K562 (cell line): ENCODE results near the gene TRPM2. TPM values are rescaled to one million over a fixed set of nuclear protein-coding genes. Genes with fewer than 3 reads are reported as not detected.
A peak's percentile ranks its signal among the peaks of the same experiment; 100 is the strongest.

Experiments used
- ATAC-seq: fragments of 200-7000 bp; cut with Tn5 transposase; 3 replicates; pipeline ENCODE4 v1.9.1; 2020; ENCODE audit warnings: moderate library complexity
- BruUV-seq: library from RNA; stranded (reverse); fragments of 400-500 nt; replicated peaks from 2 replicates; lab custom pipeline; 2021; lab: Mats Ljungman, UMichigan
- CTCF ChIA-PET: fragments of 300-600 bp; formaldehyde crosslinking; extraction: SDS; loops from one replicate; lab custom pipeline; 2021; ENCODE audit warnings: low intra/inter-chr PET ratio; lab: Yijun Ruan, JAX
- POLR2A ChIA-PET: fragments of 300-600, 350-650 bp; sonication (Branson Sonifier 250); formaldehyde crosslinking; extraction: SDS; loops from one replicate; lab custom pipeline; 2021; ENCODE audit warnings: antibody characterized with exemption, inconsistent platforms; lab: Yijun Ruan, JAX
- DNase-seq, 4 experiments: peaks; one replicate each; pipeline versions ENCODE4 v3.0.0 to v3.0.0-alpha.2; 2011 to 2018; ENCODE audit warnings: low spot score in 3 of 4, mixed read lengths in 3 of 4; ENCODE audit errors: extremely low read depth in 1 of 4
- FAIRE-seq: peaks from 2 replicates; lab custom pipeline; 2011; peaks lifted over from hg19 to GRCh38; lab: Jason Lieb, UNC
- H2AFZ ChIP-seq: 2 replicates; pipeline ENCODE4 v1.6.0; 2011; ENCODE audit warnings: low read depth, low read length, control low read depth, inconsistent platforms
- H3K27ac ChIP-seq: fragments of 200-600 bp; 3 replicates; pipeline ENCODE4 v1.8.0; 2011; ENCODE audit warnings: low read depth, mild to moderate bottlenecking, control low read depth, inconsistent platforms, low read length, moderate library complexity, mixed read lengths; ENCODE audit errors: extremely low read depth
- H3K27me3 ChIP-seq, 2 experiments: fragments of 300-600 bp in 1 of 2; 2 replicates in 1 of 2; 3 replicates in 1 of 2; pipeline versions ENCODE4 v1.6.0 to v1.8.0; 2011; ENCODE audit warnings: inconsistent platforms in 2 of 2, low read length in 2 of 2, mild to moderate bottlenecking in 1 of 2, mixed read lengths in 1 of 2, moderate library complexity in 1 of 2; ENCODE audit not compliant: control insufficient read depth in 2 of 2, insufficient read depth in 2 of 2
- H3K36me3 ChIP-seq: fragments of 300-600 bp; 3 replicates; pipeline ENCODE4 v1.8.0; 2011; ENCODE audit warnings: mild to moderate bottlenecking, low read length, inconsistent platforms; ENCODE audit not compliant: control insufficient read depth, insufficient read depth
- H3K4me1 ChIP-seq, 2 experiments: fragments of 200-600 bp in 1 of 2; replicated peaks in 1 of 2; 2 replicates in 1 of 2; 3 replicates in 1 of 2; pipeline versions ENCODE4 v1.5.1 to v1.8.0; 2011; ENCODE audit warnings: inconsistent platforms in 2 of 2, low read length in 2 of 2, mild to moderate bottlenecking in 1 of 2, mixed read lengths in 1 of 2, moderate library complexity in 1 of 2; ENCODE audit not compliant: control insufficient read depth in 2 of 2, insufficient read depth in 2 of 2
- H3K4me2 ChIP-seq: 2 replicates; pipeline ENCODE4 v1.6.1; 2011; ENCODE audit warnings: low read length, control low read depth, inconsistent platforms, mixed read lengths; ENCODE audit not compliant: insufficient read depth
- H3K4me3 ChIP-seq: fragments of 200-600 bp; sonication (generic), shearing (Covaris generic); 2 replicates; pipeline ENCODE4 v1.5.1; 2016; ENCODE audit warnings: control low read depth, inconsistent platforms
- H3K79me2 ChIP-seq: fragments of 200-600 bp; 3 replicates; pipeline ENCODE4 v1.8.0; 2011; ENCODE audit warnings: low read length, inconsistent platforms; ENCODE audit not compliant: control insufficient read depth, insufficient read depth
- H3K9ac ChIP-seq, 2 experiments: 2 replicates each; pipeline versions ENCODE4 v1.6.0 to v1.6.1; 2011; ENCODE audit warnings: low read depth in 2 of 2, low read length in 2 of 2, control low read depth in 1 of 2, inconsistent platforms in 1 of 2, mild to moderate bottlenecking in 1 of 2, mixed read lengths in 1 of 2; ENCODE audit not compliant: insufficient read depth in 1 of 2
- H3K9me1 ChIP-seq: one replicate; pipeline ENCODE4 v1.6.0; 2011; ENCODE audit warnings: inconsistent platforms, mild to moderate bottlenecking, low read length, moderate library complexity; ENCODE audit not compliant: control insufficient read depth, insufficient read depth
- H3K9me3 ChIP-seq: replicated peaks from 2 replicates; pipeline ENCODE4 v1.5.1; 2011; ENCODE audit warnings: low read depth, low read length, inconsistent platforms; ENCODE audit not compliant: control insufficient read depth, insufficient read depth
- H4K20me1 ChIP-seq: replicated peaks from 2 replicates; pipeline ENCODE4 v1.6.1; 2011; ENCODE audit warnings: low read length, inconsistent platforms, mixed read lengths; ENCODE audit not compliant: control insufficient read depth, insufficient read depth
- CXXC5 ChIP-seq: fragments of 250-450 bp; sonication (Bioruptor Pico); IDR thresholded peaks from 2 replicates; pipeline ENCODE4 v1.8.0; 2022; ENCODE audit warnings: inconsistent platforms, mild to moderate bottlenecking, moderate library complexity
- DPF2 ChIP-seq: fragments of 450-650 bp; IDR thresholded peaks from 2 replicates; pipeline ENCODE4 v1.6.1; 2016
- ETV1 ChIP-seq: fragments of 450-650 bp; conservative IDR thresholded peaks from 2 replicates; pipeline ENCODE4 v1.6.1; 2016; ENCODE audit warnings: missing genetic modification characterization, control low read depth, low read depth, missing compliant biosample characterization
- FIP1L1 ChIP-seq: fragments of 200-400 bp; formaldehyde crosslinking; IDR thresholded peaks from 2 replicates; pipeline ENCODE4 v1.6.1; 2018; ENCODE audit warnings: mild to moderate bottlenecking, low read depth, low read length; ENCODE audit not compliant: poor library complexity, severe bottlenecking
- FOSL1 ChIP-seq: fragments of 200-800 bp; sonication (Bioruptor generic); conservative IDR thresholded peaks from 2 replicates; pipeline ENCODE4 v1.6.1; 2016; ENCODE audit warnings: missing genetic modification characterization, missing compliant biosample characterization
- HCFC1 ChIP-seq: IDR thresholded peaks from 2 replicates; pipeline ENCODE4 v1.6.1; 2012; ENCODE audit warnings: low read depth, low read length, improper control_type of control experiment
- HIVEP1 ChIP-seq: fragments of 250-450 bp; sonication (Bioruptor Pico); IDR thresholded peaks from 2 replicates; pipeline ENCODE4 v1.4.0; 2020; ENCODE audit warnings: mild to moderate bottlenecking
- HNRNPUL1 ChIP-seq: fragments of 200-400 bp; formaldehyde crosslinking; IDR thresholded peaks from 2 replicates; pipeline ENCODE4 v1.6.1; 2017; ENCODE audit warnings: low read length
- L3MBTL2 ChIP-seq: fragments of 450-650 bp; IDR thresholded peaks from 2 replicates; pipeline ENCODE4 v1.6.1; 2016; ENCODE audit warnings: mild to moderate bottlenecking, moderate library complexity
- NRF1 ChIP-seq, 2 experiments: fragments of 450-650 bp; IDR thresholded peaks in 1 of 2; conservative IDR thresholded peaks in 1 of 2; 2 replicates each; pipeline ENCODE4 v1.6.1; 2014; ENCODE audit warnings: mild to moderate bottlenecking in 2 of 2
- RBM17 ChIP-seq: fragments of 200-400 bp; formaldehyde crosslinking; IDR thresholded peaks from 2 replicates; pipeline ENCODE4 v1.6.1; 2017; ENCODE audit warnings: low read depth, mild to moderate bottlenecking, low read length, borderline replicate concordance
- ZBED1 ChIP-seq: IDR thresholded peaks from 2 replicates; pipeline ENCODE4 v1.6.1; 2014
- ZNF263 ChIP-seq: sonication (generic); formaldehyde crosslinking; IDR thresholded peaks from 2 replicates; pipeline ENCODE4 v1.8.0; 2022; ENCODE audit warnings: mild to moderate bottlenecking, missing genetic modification reagents, borderline replicate concordance
- ZNF436 ChIP-seq: fragments of 250-450, 450-650 bp; sonication (Bioruptor Pico); formaldehyde crosslinking; IDR thresholded peaks from 2 replicates; pipeline ENCODE4 v1.7.0; 2020; ENCODE audit warnings: mild to moderate bottlenecking
- ZNF512 ChIP-seq: IDR thresholded peaks from 2 replicates; pipeline ENCODE4 v1.6.1; 2016; ENCODE audit warnings: missing genetic modification characterization, missing compliant biosample characterization
- ZSCAN32 ChIP-seq: fragments of 450-650 bp; formaldehyde crosslinking; IDR thresholded peaks from 2 replicates; pipeline ENCODE4 v1.4.0; 2020; ENCODE audit warnings: mild to moderate bottlenecking, moderate library complexity
- ZZZ3 ChIP-seq: fragments of 450-650 bp; IDR thresholded peaks from 2 replicates; pipeline ENCODE4 v1.6.1; 2016; ENCODE audit warnings: antibody characterized with exemption, mild to moderate bottlenecking, moderate library complexity
- WGBS: fragments of 100-300 bp; shearing (Covaris generic); methylation state at CpG from one replicate; pipeline ENCODE4 v1.1.6; 2016; ENCODE audit warnings: low coverage, mixed read lengths; ENCODE audit not compliant: insufficient coverage; ENCODE audit errors: missing lambda C conversion rate; 5-methylcytosine and 5-hydroxymethylcytosine counted together
- in situ Hi-C: fragments of 300-500 bp; cut with MboI; formaldehyde crosslinking; loops from 4 replicates; pipeline ENCODE4 v1.15.0; 2018; ENCODE audit warnings: inconsistent platforms, mixed read lengths
- intact Hi-C: fragments of 100-400 bp; cut with micrococcal nuclease; formaldehyde crosslinking; loops from 2 replicates; pipeline ENCODE4 v1.14.2; 2022
- polyA plus RNA-seq, 8 experiments: library from polyadenylated mRNA; depleted of rRNA in 4 of 8; stranded (reverse) in 5 of 8; unstranded in 3 of 8; fragments of >200 nt; fragmentation: Nextera tagmentation in 2 of 8; fragmentation: Illumina TruSeq in 1 of 8; extraction: Ambion mirVana in 2 of 8; extraction: Trizol in 1 of 8; gene quantifications; 2 replicates each; pipeline versions ENCODE4 v1.2.1 to v1.2.3, GENCODE V29; 2011 to 2014; ENCODE audit warnings: inconsistent platforms in 1 of 8, missing spikeins in 1 of 8
- total RNA-seq, 7 experiments: library from RNA; depleted of rRNA in 6 of 7; stranded (reverse); fragments of >200 nt in 6 of 7; fragmentation: Illumina TruSeq in 2 of 7; extraction: Trizol in 2 of 7; gene quantifications; 2 replicates each; pipeline versions ENCODE4 v1.2.1 to v1.2.3, GENCODE V29; 2011 to 2021; ENCODE audit warnings: low replicate concordance in 1 of 7
- TF ChIP-seq, protein P1 (sequence below): fragments of 250-450 bp; sonication (Bioruptor Pico); IDR thresholded peaks from 2 replicates; pipeline ENCODE4 v1.8.0; 2022; ENCODE audit warnings: moderate library complexity, mild to moderate bottlenecking, inconsistent platforms
- TF ChIP-seq, protein P2 (sequence below): fragments of 200-800 bp; sonication (Bioruptor generic); IDR thresholded peaks from 2 replicates; pipeline ENCODE4 v1.6.1; 2017; ENCODE audit warnings: missing genetic modification characterization, missing compliant biosample characterization

Gene TRPM2
- total and polyA plus RNA-seq, 9 of the 15 experiments (the other 6 are each of a cell fraction or from before 2014, with no cell fraction given), result 0.33 to 2.1 (median 0.98) TPM; not detected in 2

GRCh38 chr21:44370027-44370735 lies 16.8 kb downstream of the TRPM2 start:
- in situ Hi-C loops (no loop called here), intact Hi-C loops (no loop called here)
- 7% methylated on average over 28 of the region's 29 CpGs for WGBS
- DNase-seq, result peak; percentile 50 to 75 (median 63)
- Histone ChIP-seq H3K9me3 (no peaks in the 10 kb centered on the region), H3K4me2 (no peak overlapping the region; the same call in 1 of the 2 replicates), H3K9ac (no peak overlapping the region; a peak in 1 of 4 replicates), H4K20me1 (no peaks in the 10 kb centered on the region; the same call in 1 of the 2 replicates), H3K79me2 (no peaks in the 10 kb centered on the region), H3K9me1 (no peaks in the 10 kb centered on the region), H3K4me1 (peaks cover 0 to 33% of the 10 kb centered on the region in 2 experiments; a peak in 4 of 5 replicates), H3K36me3 (no peaks in the 10 kb centered on the region), H3K27ac (no peak overlapping the region), H3K4me3 (no peak overlapping the region), H2AFZ (no peak overlapping the region), H3K27me3 (peaks cover 59 to 82% of the 10 kb centered on the region in 2 experiments)
- ChIA-PET CTCF (no interaction called here), POLR2A (interaction anchor here (1.0 kb wide), 1 partner anchor 80 kb away, joined by 3 read pairs; no protein-coding TSS in a partner anchor)
- FAIRE-seq, result peak; percentile 26
- ATAC-seq, result peak; percentile 81
- no TSS peak for BruUV-seq
- TF ChIP-seq ZNF512 (no peak), CXXC5 (0 out of 2 replicates have a peak, but pooled peaks have one; percentile 14), FIP1L1 (no peak), HIVEP1 (CRISPR knock-in tag) (no peak), ZZZ3 (no peak), NRF1 (conservative IDR thresholded peaks at IDR 0.05 in 1 of 2, IDR thresholded peaks at IDR 0.05 in 1 of 2) (0 out of 4 replicates have a peak, but pooled peaks of 1 of the 2 experiments have one; percentile 13), ZNF263 (CRISPR knock-in tag) (peak; percentile 40; the same call in 1 of the 2 replicates), ZBED1 (no peak), ZSCAN32 (CRISPR knock-in tag) (no peak), ZNF436 (CRISPR knock-in tag) (no peak), HCFC1 (no peak), HNRNPUL1 (no peak), DPF2 (no peak), ETV1 (no peak), RBM17 (no peak), FOSL1 (tag) (peak; percentile 51; the same call in 1 of the 2 replicates), L3MBTL2 (peak; percentile 71)
- TF ChIP-seq, protein P1, sequence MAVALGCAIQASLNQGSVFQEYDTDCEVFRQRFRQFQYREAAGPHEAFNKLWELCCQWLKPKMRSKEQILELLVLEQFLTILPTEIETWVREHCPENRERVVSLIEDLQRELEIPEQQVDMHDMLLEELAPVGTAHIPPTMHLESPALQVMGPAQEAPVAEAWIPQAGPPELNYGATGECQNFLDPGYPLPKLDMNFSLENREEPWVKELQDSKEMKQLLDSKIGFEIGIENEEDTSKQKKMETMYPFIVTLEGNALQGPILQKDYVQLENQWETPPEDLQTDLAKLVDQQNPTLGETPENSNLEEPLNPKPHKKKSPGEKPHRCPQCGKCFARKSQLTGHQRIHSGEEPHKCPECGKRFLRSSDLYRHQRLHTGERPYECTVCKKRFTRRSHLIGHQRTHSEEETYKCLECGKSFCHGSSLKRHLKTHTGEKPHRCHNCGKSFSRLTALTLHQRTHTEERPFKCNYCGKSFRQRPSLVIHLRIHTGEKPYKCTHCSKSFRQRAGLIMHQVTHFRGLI (CRISPR knock-in tag), result no peak
- TF ChIP-seq, protein P2, sequence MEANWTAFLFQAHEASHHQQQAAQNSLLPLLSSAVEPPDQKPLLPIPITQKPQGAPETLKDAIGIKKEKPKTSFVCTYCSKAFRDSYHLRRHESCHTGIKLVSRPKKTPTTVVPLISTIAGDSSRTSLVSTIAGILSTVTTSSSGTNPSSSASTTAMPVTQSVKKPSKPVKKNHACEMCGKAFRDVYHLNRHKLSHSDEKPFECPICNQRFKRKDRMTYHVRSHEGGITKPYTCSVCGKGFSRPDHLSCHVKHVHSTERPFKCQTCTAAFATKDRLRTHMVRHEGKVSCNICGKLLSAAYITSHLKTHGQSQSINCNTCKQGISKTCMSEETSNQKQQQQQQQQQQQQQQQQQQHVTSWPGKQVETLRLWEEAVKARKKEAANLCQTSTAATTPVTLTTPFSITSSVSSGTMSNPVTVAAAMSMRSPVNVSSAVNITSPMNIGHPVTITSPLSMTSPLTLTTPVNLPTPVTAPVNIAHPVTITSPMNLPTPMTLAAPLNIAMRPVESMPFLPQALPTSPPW, result peak; percentile 24; the same call in 1 of the 2 replicates
